ENCODE data around the gene CYLC2. TPM values are rescaled to one million over a fixed set of nuclear protein-coding genes. Genes with fewer than 3 reads are reported as not detected.

CYLC2 gene
- not detected in 5 replicates for total RNA-seq (2022; extraction: Qiagen RNA extraction; ENCODE audit: low read depth)

DNA sequence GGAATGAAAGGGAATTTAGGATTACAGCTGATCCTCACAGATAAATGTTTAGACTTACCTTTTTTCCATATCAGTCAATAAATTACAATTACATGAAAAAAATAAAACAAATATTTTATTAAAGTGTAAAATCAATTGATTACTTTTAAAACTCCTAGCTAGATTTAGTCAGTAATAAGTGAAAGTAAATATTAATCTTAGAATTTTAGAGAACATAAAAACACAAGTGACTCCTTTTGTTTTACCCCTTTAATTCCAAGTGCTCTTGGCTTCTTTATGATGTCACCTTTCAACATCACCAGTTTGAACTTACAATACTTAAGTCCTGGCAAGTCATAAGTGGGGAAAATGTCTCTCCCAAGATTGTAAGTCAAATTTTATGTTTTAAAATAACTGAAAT, at the start of gene CYLC2:
Gene CYLC2, plus strand, starts transcription at position 301 of the 400 bp plus-strand sequence. Its CDS starts 48 bp downstream, at position 349.

Measured in A549 treated with DMSO at 1 μM for 4 hours (cell line).